NCI-H1105 (cell line): ENCODE measurements around the gene PTGES2.
"Not testable (repeated sequence)": the region's sequence is repeated elsewhere in the genome, so short reads cannot be mapped to it uniquely, and the experiment has no call there.

ENCODE experiments used
- DNase-seq: peaks from one replicate; lab custom pipeline; 2025; lab: John Stamatoyannopoulos, UW

The PTGES2 gene

DNA sequence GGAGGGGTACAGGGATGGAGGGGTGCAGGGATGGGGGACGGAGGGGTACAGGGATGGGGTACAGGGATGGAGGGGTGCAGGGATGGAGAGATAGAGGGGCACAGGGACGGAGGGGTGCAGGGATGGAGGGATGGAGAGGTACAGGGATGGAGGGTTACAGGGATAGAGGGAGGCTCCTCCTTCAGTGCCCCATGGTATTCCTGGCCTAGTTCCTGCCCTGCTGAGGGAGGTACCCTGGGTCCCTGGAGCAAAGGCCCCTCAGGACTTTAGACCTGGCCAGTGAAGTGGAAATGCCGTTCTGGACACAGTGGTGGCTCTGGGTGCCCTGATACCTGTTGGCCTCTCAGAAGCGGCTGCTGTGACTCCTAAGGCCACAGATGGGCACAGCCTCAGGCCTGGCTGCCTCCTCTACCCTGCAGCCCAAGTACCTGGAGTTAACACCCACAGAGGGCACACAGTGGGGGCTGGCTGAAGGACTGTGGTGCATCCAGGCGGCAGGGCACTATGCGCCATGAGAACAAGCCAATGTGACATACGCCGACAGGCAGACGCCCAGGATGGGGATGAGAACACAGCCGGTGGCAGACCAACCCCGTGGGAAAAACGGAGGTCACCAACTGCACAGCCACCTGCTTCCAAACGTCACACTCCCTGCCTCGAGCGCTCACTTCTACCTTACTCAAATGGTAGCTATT, 8.4 kb downstream of the PTGES2 start:
- no peak for DNase-seq

DNA sequence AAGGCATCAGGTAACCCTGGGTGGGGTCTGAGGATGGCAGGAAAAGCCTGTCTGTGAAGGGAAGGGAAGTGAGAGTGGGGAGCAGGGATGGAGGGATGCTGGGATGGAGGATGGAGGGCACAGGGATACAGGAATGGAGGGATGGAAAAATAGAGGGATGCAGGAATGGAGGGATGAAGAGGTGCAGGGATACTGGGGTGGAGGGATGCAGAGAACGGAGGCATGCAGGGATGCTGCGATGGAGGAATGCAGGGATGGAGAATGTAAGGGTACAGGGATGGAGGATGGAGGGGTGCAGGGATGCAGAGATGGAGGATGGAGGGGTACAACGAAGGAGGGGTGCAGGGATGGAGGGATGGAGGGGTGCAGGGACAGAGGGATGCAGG, 9.1 kb downstream of the PTGES2 start:
- DNase-seq = no peak

DNA sequence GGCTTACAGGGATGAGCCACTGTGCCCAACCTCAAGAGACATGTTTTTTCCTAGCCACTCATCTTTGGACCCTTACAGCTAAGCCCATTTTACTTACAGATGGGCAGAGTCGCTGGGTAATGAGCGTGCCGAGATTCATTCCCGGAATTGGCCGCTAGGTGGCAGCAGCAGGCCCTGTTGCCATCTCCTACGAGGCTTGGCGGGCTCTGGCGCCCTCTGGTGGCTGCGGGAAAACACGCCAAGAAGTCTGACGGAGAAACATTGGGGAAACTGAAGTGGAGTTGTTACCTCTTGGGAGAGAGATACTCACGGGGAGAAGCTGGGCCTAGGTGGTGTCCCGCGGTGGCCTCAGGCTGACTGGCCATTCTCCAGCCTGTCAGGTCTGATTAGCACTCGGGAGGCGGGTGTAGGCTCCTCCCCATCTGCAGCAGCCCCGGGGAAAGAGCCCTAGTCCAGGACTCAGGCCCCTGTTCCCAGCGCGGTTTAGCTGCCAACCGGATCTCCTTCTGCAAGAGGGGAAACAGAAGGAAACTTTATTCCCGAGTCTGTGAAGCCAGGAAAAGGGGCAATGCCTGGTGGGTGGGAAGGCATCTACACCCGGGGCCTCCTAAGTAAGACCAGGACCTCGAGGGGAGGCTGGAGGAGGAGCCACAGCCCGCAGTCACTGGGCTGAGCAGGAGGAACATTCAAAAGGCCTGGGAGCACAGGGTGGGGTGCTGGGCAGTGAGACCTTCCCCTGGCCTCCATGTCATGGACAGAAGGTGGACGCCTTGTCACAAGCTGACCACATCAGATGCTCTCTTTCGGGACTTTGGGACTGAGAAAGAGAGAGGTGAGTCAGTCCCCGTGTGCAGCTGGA, 9.7 kb downstream of the PTGES2 start:
- DNase-seq = peak; percentile 79

DNA sequence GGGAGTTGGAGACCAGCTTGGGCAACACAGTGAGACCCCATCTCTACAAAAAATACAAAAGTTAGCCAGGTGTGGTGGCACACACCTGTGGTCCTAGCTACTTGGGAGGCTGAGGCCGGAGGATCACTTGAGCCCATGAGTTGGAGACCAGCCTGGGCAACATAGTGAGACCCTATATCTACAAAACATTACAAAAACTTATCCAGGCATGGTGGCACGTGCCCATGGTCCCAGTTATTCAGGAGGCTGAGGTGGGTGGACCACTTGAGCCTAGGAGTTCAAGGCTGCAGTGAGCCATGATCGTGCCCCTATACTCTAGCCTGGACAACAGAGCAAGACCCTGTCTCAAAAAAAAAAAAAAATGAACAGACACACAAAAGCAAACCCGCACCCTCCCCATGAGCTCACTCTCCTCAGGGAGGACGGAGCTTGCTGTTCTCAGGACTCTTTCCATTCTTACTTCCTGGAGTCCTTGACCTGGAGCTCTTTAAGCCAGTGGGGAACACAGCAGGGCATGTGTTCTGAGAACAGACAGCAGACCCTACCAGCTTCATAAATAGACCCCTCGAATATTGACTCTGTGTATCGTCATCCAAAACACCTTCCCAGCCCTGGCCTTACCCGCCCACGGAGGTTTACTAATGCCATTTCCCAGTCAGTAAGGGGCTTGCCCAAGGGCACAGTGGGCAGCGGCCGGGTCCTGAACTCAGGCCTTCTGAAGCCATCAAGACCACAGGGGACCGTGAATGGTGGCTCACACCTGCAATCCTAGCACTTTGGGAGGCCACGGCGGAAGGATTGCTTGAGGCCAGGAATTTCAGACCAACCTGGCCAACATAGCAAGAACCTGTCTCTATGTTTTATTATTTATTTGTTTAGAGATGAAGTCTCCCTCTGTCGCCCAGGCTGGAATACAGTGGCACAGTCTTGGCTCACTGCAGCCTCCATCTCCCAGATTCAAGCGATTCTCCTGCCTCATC, 11.1 kb downstream of the PTGES2 start:
- no peak for DNase-seq

DNA sequence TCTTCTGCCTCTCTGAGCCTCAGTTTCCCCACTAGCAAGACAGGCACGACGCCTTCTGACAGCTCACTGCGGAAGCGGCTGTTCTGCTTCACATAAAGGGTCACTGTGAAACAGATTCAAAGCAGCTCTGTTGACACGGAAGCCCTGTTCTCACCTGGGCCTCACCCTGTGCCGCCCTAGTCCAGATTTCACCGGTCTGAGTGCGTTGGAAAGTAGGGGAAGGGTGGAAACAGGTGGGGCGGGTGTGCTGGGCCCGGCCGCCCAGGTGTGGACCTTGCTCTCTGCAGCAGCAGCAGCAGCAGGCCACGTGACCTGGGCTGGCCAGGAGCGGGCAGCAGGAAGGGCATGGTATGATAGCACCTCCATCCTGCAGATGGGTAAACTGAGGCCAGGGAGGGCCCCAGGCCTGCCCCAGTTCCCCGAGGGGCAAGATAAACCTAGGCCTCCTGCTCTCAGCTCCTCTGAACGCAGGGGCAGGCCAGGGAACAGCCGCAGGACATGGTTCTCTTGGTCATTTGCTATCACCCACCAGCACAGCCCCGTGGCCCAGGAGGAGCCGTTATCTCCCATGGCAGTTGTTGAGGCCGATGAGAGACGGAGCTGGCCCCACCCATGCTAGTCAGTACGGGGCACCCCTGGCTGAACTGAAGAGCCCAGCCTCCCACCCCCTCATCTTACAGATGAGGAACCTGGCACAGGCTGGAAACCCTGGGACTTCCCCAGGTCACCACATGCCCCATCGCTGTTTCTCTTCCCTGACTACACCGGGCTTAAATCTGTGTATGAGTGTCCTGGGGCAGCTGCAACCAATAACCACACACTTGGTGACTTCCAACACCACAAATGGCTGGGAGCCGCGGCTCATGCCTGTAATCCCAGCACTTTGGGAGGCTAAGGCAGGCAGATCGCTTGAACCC, 12.1 kb downstream of the PTGES2 start:
- DNase-seq = no peak

DNA sequence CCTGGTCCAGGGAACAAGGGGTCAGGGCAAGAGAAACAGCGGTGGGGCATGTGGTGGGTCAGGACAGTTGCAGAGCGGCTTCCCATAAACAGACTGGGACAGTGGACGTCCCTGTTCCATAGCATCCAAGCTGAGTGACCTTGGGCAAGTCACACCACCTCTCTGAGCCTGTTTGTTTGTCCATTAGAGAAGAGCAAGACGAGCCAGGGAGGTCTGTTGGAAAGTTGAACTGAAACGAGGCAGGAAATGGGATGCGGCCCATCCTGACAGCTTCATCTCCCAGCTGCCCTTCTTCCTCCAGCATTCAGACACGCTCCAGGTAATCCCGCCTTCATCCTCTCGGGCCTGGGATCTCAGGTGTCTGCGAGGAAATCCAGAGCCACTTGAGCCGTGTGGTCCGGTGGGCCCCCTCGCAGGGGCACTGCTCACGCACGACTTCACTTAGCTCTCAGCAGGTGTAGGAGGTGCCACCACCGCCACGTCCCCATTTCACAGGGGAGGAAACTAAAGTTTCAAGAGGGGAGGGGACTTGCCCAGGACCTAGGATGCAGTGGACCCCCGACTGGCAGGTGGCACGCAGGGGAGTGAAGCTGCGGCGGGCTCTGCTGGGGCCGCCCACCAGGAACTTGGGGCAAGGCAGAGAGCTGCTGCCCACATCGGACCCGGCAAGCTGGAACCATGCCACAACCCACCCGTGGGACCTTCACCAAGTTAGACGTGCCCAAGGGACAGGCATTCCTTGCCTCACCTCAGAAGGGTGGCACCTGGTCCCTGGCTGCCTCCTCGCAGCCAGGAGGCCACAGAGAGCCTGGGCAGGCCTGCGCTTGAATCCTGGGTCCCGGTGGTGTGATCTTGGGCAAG, 13.0 kb downstream of the PTGES2 start:
- DNase-seq = no peak

DNA sequence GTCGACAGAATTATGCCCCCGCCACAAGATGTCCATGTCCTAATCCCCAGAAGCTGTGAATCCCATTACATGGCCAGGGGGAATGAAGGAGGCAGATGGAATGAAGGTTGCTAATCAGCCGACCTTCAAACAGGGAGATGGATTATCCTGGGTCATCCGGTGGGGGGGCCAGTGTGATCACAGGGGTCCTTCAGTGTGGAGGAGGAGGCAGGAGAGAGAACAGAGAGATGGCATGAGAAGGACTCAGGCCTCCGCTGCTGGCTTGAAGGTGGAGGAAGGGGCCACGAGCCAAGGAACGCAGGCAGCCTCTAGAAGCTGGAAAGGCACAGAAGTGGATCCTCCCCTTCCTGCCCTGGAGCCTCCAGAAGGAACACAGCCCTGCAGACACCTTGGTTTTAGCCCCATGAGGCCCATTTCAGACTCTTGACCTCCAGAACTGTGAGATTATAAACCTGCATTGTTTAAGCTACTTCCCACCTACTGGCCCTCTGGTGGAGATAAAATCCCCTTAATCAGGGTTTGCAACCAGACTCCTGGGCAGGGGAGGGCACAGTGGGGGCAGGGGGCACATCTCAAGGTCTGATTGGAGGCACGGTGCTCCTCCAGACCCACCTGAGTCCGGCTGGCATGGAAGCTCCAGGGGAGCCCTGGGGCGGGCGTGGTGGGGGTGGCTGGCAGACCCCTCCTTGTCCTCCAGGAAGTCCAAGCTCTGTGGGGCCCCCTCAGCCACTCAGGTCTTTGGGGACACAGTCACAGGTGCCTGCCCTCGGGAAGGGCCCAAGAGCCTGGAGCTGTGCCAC, 13.8 kb downstream of the PTGES2 start:
- no peak for DNase-seq

DNA sequence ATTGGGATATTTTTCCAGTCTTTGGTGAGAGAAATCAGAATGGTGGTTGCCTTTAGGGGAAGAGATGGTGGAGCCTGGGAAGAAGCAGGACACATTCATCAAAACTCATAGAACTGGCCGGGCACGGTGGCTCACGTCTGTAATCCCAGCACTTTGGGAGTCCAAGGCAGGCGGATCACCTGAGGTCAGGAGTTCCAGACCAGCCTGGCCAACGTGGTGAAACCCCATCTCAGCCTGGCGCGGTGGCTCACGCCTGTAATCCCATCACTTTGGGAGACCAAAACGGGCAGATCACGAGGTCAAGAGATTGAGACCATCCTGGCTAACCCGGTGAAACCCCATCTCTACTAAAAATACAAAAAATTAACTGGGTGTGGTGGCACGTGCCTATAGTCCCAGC, 15.8 kb downstream of the PTGES2 start:
- not testable (repeated sequence) for DNase-seq

DNA sequence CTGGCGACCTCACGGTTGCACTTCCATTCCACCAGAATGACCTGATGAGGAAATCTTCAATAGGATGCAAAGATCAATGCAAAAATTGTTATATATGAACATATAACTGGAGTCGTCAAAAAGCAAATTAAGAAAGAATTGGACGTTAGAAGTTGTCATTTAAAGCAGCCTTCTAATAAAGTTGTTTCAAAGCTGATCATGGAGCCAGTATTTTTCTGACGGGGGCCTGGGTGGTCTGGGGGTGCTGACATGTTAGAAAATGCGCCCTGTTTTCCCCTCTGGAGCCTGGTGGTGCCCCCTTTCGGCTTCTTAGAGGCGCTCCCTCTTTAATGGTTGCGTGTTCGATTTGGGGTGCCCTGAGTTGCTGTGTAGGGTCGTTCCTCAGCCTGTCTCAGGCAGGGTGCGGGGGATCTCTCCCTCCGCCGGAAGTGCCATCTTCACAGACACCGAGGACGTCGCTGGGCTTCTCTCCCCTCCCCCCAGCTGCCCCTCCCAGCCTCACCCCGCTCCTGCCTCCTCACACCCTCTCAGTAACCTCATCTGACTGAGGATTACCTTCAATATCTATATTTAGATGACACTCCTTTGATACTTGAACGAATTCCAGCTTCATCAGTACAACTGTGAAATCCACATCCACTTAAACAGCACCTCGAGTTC, 18.3 kb downstream of the PTGES2 start:
- no peak for DNase-seq

DNA sequence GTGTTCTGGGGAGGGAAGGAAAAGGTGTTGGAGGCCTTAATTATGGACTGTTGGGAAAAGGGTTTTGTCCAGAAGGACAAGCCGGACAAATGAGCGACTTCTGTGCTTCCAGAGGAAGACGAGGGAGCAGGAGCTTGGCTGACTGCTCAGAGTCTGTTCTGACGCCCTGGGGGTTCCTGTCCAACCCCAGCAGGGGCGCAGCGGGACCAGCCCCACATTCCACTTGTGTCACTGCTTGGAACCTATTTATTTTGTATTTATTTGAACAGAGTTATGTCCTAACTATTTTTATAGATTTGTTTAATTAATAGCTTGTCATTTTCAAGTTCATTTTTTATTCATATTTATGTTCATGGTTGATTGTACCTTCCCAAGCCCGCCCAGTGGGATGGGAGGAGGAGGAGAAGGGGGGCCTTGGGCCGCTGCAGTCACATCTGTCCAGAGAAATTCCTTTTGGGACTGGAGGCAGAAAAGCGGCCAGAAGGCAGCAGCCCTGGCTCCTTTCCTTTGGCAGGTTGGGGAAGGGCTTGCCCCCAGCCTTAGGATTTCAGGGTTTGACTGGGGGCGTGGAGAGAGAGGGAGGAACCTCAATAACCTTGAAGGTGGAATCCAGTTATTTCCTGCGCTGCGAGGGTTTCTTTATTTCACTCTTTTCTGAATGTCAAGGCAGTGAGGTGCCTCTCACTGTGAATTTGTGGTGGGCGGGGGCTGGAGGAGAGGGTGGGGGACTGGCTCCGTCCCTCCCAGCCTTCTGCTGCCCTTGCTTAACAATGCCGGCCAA, 19.1 kb downstream of the PTGES2 start:
- no peak for DNase-seq

DNA sequence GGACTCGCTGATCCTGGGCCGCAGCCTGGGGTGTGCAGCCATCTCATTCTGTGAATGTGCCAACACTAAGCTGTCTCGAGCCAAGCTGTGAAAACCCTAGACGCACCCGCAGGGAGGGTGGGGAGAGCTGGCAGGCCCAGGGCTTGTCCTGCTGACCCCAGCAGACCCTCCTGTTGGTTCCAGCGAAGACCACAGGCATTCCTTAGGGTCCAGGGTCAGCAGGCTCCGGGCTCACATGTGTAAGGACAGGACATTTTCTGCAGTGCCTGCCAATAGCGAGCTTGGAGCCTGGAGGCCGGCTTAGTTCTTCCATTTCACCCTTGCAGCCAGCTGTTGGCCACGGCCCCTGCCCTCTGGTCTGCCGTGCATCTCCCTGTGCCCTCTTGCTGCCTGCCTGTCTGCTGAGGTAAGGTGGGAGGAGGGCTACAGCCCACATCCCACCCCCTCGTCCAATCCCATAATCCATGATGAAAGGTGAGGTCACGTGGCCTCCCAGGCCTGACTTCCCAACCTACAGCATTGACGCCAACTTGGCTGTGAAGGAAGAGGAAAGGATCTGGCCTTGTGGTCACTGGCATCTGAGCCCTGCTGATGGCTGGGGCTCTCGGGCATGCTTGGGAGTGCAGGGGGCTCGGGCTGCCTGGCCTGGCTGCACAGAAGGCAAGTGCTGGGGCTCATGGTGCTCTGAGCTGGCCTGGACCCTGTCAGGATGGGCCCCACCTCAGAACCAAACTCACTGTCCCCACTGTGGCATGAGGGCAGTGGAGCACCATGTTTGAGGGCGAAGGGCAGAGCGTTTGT, 19.9 kb downstream of the PTGES2 start:
- no peak for DNase-seq

DNA sequence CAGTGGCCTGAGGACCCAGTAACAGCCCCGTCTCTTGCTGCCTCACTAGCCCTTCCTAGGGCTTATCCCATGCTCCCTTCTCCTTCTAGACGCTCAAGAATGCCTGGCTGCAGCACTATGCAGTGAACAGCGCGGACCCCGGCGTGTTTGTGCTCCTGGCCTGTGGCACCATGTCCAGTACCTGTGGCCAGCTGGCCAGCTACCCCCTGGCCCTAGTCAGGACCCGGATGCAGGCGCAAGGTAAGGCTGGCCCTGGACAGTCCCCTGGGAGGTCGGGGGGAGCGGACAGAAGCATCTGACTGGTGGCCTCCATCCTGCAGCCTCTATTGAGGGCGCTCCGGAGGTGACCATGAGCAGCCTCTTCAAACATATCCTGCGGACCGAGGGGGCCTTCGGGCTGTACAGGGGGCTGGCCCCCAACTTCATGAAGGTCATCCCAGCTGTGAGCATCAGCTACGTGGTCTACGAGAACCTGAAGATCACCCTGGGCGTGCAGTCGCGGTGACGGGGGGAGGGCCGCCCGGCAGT, 20.5 kb downstream of the PTGES2 start:
- DNase-seq = no peak

DNA sequence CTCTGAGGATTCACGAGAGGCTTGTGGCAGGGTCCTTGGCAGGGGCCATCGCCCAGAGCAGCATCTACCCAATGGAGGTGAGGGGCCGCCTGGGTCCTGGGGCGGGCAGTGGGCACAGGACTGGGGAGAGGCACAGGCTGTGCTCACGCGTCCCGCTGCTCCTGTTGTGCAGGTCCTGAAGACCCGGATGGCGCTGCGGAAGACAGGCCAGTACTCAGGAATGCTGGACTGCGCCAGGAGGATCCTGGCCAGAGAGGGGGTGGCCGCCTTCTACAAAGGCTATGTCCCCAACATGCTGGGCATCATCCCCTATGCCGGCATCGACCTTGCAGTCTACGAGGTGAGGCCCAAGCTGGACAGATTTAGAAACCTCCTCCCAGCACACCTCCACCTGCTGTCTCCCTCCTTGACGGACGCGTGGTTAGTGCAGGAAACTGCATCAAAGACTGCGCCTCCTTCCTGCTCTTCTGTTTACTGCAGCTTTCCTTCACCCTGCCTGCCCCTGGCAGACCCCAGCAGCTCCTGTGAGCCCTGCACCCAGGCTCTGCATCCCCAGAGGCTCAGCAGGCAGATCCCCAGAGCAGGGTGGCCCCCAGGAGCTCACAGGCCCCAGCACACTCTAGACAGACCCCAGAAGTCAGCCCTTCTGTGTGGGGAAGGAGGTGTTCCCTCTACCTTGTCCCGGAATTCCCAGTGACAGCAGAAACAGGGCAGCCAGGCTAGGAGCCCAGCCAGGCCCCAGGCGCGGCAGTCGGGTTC, 21.2 kb downstream of the PTGES2 start:
- DNase-seq = no peak

DNA sequence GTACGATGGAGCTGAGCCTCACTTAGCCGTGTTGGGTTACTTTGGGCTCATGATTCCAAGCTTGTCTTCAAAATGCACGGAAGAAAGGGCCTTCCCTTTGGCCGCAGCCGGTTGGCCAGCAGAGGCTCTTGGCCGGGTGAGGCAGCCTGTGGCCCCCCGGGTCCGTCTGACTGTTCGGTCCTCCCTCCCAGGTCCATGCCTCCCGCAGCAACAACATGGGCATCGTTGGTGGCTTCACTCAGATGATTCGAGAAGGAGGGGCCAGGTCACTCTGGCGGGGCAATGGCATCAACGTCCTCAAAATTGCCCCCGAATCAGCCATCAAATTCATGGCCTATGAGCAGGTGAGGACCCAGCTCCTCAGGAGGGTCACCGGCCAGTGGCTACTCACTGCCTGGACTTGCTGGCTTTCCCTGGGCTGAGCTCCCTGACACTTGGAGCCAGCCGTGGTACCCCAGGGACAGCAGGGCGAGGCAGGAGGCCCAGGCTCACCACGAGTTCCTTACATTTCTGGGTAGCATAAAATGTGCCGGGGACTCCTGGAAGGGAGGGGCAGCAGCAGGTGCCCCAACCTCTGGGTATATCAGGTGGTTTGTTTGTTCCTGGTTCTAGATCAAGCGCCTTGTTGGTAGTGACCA, 21.9 kb downstream of the PTGES2 start:
- DNase-seq = no peak

DNA sequence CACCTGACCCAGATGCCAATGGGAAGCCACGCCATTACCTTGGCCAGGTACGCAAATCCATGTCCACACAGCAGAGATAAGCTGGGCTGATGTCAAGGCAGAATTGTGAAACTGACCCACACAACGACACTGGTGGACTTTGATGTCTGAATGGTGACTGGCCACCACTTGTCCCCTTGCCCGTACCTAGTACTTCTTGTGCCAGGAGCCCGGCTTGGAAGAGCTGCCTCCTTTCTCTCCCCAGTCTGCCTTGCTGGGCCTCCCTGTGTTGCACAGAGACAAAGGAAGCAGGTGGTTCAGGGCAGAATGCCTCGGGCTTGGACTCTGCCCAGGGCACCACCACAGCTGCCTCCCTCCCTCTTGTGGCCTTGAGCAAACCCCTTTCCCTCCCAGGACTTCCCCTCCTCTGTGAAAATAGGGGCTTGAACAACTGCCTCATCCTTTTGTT, 23.3 kb downstream of the PTGES2 start:
- peak; percentile 21 for DNase-seq

DNA sequence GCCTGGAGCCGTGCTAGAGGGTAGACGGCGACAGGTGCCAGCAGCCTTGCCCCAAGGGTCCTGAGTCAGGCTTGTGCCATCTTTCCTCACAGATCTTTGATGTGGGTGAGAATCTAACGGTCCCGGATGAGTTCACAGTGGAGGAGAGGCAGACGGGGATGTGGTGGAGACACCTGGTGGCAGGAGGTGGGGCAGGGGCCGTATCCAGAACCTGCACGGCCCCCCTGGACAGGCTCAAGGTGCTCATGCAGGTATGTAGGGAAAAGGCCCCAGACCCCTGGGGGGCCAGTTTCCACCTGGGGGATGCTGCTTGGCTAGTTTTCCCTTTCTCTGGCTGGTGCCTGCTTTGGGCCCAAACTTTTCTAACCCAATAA, 24.0 kb downstream of the PTGES2 start:
- DNase-seq = no peak
